ENCODE measurements around the gene ANKRD36C.
"Not testable (repeated sequence)": the region's sequence is repeated elsewhere in the genome, so short reads cannot be mapped to it uniquely, and the experiment has no call there.

ANKRD36C gene

DNA sequence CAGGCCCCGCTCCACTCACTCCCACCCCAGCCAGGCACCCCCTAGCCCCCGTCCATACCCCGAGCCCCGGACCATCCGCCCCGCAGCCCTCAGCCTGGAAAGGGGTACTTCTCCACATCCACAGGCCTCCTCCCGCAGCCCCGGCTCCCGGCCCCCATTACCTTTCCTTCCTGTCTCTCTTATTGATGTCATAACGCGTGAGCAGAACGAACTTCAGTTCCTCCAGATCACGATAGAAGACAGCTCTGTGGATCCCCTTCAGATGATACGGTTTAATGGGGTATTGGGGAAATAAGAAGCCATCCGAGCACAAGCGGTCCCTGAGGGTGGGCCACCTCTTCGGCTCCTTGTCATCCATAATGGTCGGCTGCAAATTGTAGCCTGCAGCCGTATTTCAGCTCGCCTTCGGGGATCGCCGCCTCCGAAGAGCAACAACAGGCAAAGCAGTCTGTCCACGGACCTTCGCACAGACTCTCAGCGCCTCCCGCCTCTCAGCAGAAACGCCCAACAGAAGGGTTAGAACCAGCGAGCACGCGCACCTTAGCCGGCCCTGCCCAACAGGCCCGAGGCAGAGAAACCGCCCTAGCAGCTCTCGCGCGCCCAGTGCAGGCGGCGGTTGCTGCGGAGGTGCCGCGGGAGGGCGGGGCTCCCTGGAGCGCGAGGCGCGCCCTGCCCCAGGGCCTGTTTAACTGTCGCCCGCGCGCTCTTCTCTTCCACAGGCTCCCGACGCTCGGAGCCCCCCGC, at the start of gene ANKRD36C:
Gene ANKRD36C (minus strand): TSS at position 474 of the 744 bp plus-strand sequence. CDS start 116 bp downstream, at position 358.
- Mint-ChIP-seq H3K27ac (peak within 1 kb of the TSS; percentile 95), H3K4me3 (peak within 1 kb of the TSS; percentile 92), H3K27me3 (peaks cover 29% of the 10 kb centered on the region), H3K4me1 (peaks cover 12% of the 10 kb centered on the region)
- CTCF ChIA-PET: interaction anchor here (0.9 to 4.8 kb wide), 6 partner anchors 9 to 263 kb away, joined by 3 to 26 read pairs (median 3); partner anchors contain the start of gene ADRA2B
- H3K9me3 Mint-ChIP-seq, H3K36me3 Mint-ChIP-seq: not testable (repeated sequence)
- peak; percentile 56 for DNase-seq

DNA sequence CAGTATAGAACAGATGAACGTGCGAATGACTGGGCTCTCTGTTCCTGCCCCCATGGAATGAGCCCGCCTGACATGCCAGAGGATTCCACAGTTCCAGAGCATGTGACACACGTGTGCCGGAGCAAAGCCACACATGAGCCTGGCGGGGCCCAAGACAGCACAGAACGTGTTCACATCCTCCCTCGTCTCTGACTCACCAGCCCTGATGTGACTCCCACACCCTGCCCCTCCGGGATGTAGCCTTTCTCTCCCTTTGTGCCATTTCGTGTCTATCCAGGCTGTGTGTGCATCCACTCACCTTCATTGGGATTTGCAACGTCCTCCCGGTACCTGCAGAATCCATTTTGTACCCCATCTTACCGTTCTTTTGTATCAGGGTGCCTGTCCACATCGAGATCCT, 43.9 kb upstream of the ANKRD36C start:
- DNase-seq, H3K4me1 Mint-ChIP-seq, CTCF ChIA-PET, H3K27me3 Mint-ChIP-seq, H3K27ac Mint-ChIP-seq, H3K36me3 Mint-ChIP-seq, H3K9me3 Mint-ChIP-seq, H3K4me3 Mint-ChIP-seq: not testable (repeated sequence)

DNA sequence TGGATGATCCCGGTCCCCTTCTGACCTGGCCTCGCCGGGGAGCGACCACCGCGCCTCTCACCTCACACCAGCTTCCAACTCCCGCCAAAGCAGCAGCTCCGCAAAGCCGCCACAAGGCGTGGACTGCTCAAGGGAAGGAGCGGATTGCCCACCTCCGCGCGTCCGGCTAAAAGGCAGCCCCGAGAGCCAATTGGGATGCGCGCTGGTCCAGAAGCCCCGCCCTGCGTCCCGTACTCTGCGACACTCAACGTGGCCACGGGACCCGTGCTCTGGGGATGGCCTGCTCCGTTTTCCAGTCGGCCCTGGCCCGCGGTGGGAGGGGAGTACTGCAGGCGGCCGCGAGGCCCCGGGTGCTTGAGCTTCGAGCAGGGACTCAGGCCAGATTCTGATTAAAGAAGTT, 43.2 kb upstream of the ANKRD36C start, which contains the start of gene GPAT2:
Gene GPAT2 (minus strand): TSS at position 125 of the 400 bp plus-strand sequence. CDS start 2,557 bp downstream, outside the sequence.
- H3K4me3 Mint-ChIP-seq, H3K4me1 Mint-ChIP-seq, CTCF ChIA-PET, H3K9me3 Mint-ChIP-seq, H3K36me3 Mint-ChIP-seq, H3K27me3 Mint-ChIP-seq, H3K27ac Mint-ChIP-seq, DNase-seq: not testable (repeated sequence)

DNA sequence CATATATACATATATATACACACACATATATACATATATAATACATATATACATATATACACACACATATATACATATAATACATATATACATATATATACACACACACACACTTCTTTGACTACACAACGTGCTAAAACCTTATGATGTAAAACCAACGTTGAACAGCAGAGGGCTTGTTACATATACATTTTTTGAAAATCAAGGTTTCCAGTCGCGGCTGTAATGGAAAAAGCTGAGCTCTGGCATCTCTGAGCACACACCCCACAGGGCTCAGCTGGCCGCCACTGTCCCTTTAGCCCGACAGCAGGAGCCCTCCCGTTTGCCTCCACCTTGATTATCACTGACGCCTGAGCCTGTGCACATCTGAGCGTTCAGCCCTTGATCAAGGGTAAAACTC, 42.4 kb upstream of the ANKRD36C start:
- H3K27me3 Mint-ChIP-seq, H3K36me3 Mint-ChIP-seq, DNase-seq, CTCF ChIA-PET, H3K9me3 Mint-ChIP-seq, H3K4me1 Mint-ChIP-seq, H3K27ac Mint-ChIP-seq, H3K4me3 Mint-ChIP-seq: not testable (repeated sequence)

DNA sequence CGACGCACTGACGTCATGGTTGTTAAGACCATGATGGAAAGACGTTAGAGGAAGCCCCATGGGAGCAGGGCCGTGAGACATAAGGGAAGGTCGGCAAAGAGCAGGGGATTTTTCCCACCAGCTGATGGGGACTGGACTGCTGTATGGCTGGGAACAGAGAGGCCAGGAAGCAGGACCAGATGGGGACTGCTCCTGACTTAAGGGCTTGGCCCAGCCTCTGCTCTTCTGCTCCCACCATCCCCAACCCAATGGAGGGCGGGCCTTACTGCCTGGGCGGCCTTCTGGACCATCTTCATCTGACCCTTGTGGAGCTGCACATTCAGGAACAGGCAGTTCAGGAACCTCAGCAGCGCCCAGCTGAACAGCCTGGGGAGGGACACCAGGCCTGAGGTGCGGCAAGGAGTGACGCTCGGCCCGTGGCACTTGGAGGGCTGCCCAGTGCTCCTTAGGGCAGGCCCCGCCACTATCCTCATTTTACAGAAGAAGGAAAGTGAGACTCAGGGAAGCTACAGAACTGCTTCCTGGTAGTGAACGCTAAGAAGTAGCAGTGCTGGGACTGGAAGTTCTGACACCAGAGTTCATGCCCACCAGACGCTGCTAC, 36.2 kb upstream of the ANKRD36C start:
- H3K27ac Mint-ChIP-seq, H3K27me3 Mint-ChIP-seq, H3K4me1 Mint-ChIP-seq, DNase-seq, CTCF ChIA-PET, H3K4me3 Mint-ChIP-seq, H3K9me3 Mint-ChIP-seq, H3K36me3 Mint-ChIP-seq: not testable (repeated sequence)

DNA sequence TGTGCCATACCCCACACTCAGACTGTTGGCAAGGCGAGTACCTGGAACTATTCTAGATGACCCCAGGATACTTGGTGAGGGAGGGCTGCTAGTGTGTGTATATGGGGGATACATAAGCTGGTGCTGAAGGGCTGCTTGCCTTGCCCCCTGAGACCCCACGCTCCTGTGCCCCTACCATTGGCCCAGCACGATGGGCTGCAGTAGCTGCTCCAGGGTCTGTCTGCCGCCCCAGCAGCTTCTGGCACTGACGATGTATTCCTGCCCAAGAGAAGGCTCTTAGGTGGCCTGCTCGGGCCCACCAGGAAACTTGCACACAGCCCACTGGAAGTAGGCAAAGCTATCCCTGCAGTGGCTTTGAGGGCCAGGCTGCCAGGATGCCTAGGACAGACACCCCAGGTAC, 34.1 kb upstream of the ANKRD36C start:
- CTCF ChIA-PET, H3K9me3 Mint-ChIP-seq, H3K36me3 Mint-ChIP-seq, H3K4me1 Mint-ChIP-seq, H3K27ac Mint-ChIP-seq, DNase-seq, H3K27me3 Mint-ChIP-seq, H3K4me3 Mint-ChIP-seq: not testable (repeated sequence)

DNA sequence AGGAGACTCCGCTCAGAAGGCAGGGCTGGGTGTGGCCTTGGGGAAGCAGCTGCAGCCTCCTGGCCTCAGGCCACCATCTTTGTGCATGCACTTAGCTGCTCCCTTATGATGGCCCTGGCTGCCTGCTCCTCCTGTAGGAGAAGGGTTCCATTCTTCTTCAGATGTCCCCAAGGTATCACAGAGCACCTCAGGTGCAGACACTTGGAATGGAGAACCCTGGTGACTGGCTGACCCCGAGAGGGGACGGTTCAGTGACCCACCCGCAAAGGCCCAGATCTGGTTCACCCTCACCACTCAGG, 33.5 kb upstream of the ANKRD36C start:
- no peak overlapping the region for H3K27ac Mint-ChIP-seq
- H3K27me3 Mint-ChIP-seq: no peaks in the 10 kb centered on the region
- DNase-seq: no peak
- no peaks in the 10 kb centered on the region for H3K9me3 Mint-ChIP-seq
- H3K36me3 Mint-ChIP-seq: no peaks in the 10 kb centered on the region
- H3K4me3 Mint-ChIP-seq: no peak overlapping the region
- peaks cover 3% of the 10 kb centered on the region for H3K4me1 Mint-ChIP-seq
- CTCF ChIA-PET: interaction anchor here (1.1 to 4.2 kb wide), 2 partner anchors 93 to 149 kb away, joined by 3 to 29 read pairs; no protein-coding TSS in a partner anchor

DNA sequence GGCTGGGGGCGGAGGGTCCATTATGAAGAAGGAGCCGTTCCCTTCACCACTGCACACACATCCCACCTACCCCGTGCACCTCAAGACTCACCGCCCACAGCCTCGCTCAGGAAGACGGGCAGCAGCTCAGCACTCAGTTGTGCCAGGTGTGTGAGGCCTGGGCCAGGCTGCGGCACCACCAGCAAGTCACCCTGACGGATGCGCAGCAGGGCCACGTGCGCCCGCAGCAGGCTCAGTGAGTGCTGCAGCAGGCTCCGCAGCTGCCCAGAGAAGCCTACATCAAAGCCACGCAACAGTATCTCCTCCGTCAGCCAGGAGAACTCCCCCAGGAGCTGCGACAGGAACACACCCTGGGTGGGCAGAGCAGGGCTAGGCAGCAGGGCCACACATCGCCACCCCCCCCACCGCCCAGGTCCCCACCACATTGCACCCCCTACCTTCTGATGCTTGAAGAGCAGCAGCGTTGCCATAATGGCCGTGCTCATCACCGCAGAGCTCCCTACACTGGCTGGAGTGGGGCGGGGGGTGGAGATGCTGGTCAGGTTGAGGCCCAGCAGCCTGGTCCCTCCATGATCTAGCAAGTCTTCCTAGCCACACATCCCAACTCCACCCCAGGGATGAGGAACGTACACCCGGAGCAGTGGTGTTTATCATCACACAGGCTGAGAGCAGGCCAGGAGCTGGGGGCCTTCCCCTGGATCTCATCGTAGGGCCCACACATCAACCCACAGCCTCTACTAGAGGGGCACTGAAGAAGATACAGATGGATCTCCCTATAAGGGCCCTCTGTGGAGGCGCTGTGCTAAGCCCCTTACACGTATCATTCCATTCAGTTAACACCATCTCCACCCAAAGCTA, 32.9 kb upstream of the ANKRD36C start:
- CTCF ChIA-PET: interaction anchor here (1.1 to 4.2 kb wide), 2 partner anchors 93 to 149 kb away, joined by 3 to 29 read pairs; no protein-coding TSS in a partner anchor

DNA sequence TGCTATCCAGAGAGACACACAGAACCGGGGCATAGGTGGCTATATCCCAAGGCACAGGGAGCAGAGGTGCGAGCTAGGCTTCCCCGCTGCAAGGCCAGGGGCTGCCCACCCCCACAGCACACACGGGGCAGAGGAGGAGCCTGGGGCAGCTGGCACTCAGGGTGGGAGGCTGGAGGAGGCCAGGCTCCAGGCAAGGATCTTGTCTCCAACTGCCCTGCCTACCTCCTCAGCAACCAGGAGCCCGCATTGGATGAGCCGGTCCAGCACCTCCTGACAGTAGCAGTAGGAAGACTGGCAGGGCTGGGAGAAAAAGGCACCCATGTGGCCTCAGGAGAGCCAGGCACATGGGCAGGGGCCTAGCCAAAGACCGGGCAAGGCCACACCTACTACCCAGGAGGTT, 32.1 kb upstream of the ANKRD36C start:
- H3K27ac Mint-ChIP-seq, H3K36me3 Mint-ChIP-seq, H3K27me3 Mint-ChIP-seq, H3K4me3 Mint-ChIP-seq, H3K4me1 Mint-ChIP-seq, H3K9me3 Mint-ChIP-seq, DNase-seq: not testable (repeated sequence)
- CTCF ChIA-PET: interaction anchor here (0.6 to 4.2 kb wide), 6 partner anchors 68 to 237 kb away, joined by 3 to 29 read pairs (median 5); no protein-coding TSS in a partner anchor

More for the DNA sequence above, 32.9 kb upstream of the ANKRD36C start:
- no peak for DNase-seq
- Mint-ChIP-seq H3K9me3 (no peaks in the 10 kb centered on the region), H3K27ac (no peak overlapping the region), H3K4me1 (peaks cover 3% of the 10 kb centered on the region), H3K36me3 (no peaks in the 10 kb centered on the region), H3K27me3 (no peaks in the 10 kb centered on the region), H3K4me3 (no peak overlapping the region)

DNA sequence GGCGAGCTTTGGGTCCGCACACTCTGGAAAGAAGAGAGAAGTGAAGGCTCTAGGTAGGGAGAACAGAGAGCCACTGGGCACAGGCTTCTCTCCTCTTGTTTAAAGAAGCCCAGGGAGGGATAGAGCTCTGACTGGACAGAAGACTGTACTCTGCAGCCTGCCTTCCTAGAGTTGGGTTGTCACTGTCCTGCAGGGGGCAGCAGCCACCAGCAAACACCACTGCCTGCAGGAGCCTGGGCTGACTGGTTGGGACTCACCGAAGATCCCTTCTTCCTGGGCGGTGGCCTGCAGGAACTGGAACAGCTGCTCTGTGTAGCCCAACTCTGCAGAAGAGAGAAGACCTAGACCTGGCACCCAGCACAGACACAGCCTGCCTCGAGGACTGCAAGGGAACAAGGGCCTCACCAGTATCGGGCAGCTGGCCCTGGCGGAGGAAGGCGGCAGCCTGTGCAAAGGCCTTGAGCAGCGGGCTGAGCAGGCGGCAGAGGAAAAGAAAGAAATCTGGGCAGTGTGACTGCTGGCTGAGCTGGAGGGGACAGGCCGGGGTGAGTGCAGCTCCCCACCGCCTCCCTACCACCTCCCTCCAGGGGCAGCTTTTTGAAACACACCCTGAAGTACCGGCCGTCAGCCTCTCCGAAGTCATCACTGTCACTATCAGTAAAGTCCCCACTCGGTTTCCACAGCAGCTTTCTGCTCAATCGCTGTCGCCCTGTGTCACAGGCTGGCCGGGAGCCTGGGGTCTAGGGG, 31.2 kb upstream of the ANKRD36C start:
- H3K4me3 Mint-ChIP-seq, H3K27ac Mint-ChIP-seq, H3K4me1 Mint-ChIP-seq, H3K27me3 Mint-ChIP-seq, H3K36me3 Mint-ChIP-seq, H3K9me3 Mint-ChIP-seq: not testable (repeated sequence)
- DNase-seq: peak; percentile 87
- CTCF ChIA-PET: interaction anchor here (0.6 to 4.2 kb wide), 16 partner anchors 10 to 254 kb away, joined by 3 to 29 read pairs (median 4); no protein-coding TSS in a partner anchor

DNA sequence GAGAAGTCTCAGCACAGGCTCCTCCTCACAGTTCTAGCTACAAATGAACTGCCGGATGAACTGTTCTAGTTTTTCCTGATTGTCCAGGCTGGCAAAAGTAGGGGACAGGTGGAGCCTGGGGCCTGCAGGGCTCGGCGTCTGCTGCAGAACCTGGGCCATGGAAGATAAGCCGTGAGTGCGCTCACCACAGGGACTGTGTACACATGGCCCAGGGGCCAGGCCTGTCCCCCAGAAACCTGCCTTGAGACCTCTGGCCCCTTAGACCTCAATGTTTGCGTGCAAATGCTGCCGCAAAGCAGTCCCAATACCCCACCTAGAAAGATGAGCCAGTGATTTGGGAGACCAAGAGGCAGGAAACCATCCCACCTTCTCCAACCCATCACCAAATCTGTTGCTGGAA, 30.5 kb upstream of the ANKRD36C start:
- CTCF ChIA-PET: interaction anchor here (0.7 to 4.2 kb wide), 15 partner anchors 9 to 255 kb away, joined by 3 to 29 read pairs (median 4); no protein-coding TSS in a partner anchor
- not testable (repeated sequence) for H3K9me3 Mint-ChIP-seq, DNase-seq, H3K27ac Mint-ChIP-seq, H3K4me3 Mint-ChIP-seq, H3K4me1 Mint-ChIP-seq, H3K36me3 Mint-ChIP-seq, H3K27me3 Mint-ChIP-seq

DNA sequence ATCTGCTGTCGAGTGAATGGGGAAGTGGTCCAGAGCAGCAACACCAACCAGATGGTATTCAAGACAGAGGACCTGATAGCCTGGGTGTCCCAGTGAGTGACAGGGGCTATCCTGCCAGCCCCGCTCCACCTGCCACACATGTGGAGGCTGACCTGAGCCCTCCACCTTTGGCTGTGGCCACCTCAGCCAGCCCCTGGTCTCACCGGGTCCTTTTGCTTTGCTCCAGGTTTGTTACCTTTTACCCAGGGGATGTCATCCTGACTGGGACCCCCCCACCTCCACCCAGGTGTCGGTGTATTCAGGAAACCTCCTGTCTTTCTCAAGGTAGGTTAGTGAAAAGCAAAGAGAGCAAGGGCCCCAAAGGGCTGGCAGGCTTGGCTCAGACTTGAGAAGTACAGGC, 29.5 kb upstream of the ANKRD36C start:
- CTCF ChIA-PET: interaction anchor here (4.2 kb wide), 1 partner anchor 97 kb away, joined by 29 read pairs; no protein-coding TSS in a partner anchor
- H3K27me3 Mint-ChIP-seq, H3K9me3 Mint-ChIP-seq, H3K4me1 Mint-ChIP-seq, H3K27ac Mint-ChIP-seq, H3K36me3 Mint-ChIP-seq, DNase-seq, H3K4me3 Mint-ChIP-seq: not testable (repeated sequence)

DNA sequence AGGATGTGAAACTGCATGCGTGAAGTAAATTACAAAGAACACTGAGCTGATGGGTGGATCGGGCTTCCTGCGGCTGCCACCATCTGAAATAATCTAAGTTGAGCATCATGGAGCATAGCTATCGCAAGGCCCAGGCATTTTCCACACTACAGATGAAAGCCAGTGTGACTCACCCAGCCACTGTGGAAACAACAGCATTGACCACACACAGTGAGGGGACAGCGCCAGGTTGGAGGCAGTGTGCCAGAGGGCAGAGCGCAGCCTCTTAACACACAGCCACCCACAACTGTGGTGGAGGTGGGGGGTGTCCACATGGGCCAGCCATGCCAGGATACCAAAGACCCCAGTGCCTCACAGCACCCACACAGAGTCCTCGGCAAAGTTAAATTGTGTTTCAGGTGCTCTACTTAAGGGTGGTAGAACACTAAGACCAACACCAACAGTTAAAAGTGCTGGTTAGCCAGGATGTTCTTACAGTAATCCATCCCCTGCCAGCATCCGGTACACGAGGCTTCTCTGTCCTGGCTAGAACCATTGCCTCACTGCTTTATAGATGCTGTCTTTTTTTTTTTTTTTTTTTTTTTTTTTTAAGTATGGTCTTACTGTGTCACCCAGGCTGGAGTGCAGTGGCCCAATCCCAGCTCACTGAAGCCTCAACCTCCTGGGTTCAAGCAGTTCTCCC, 28.4 kb upstream of the ANKRD36C start:
- CTCF ChIA-PET: interaction anchor here (1.1 kb wide), 1 partner anchor 93 kb away, joined by 3 read pairs; no protein-coding TSS in a partner anchor
- H3K36me3 Mint-ChIP-seq, H3K27ac Mint-ChIP-seq, DNase-seq, H3K4me1 Mint-ChIP-seq, H3K27me3 Mint-ChIP-seq, H3K9me3 Mint-ChIP-seq, H3K4me3 Mint-ChIP-seq: not testable (repeated sequence)
